ENCODE measurements around the gene CIBAR2. TPM values are rescaled to one million over a fixed set of nuclear protein-coding genes. Genes with fewer than 3 reads are reported as not detected.

Gene CIBAR2
- total RNA-seq, 1 donor from 2014 or later = 4.9 TPM

DNA sequence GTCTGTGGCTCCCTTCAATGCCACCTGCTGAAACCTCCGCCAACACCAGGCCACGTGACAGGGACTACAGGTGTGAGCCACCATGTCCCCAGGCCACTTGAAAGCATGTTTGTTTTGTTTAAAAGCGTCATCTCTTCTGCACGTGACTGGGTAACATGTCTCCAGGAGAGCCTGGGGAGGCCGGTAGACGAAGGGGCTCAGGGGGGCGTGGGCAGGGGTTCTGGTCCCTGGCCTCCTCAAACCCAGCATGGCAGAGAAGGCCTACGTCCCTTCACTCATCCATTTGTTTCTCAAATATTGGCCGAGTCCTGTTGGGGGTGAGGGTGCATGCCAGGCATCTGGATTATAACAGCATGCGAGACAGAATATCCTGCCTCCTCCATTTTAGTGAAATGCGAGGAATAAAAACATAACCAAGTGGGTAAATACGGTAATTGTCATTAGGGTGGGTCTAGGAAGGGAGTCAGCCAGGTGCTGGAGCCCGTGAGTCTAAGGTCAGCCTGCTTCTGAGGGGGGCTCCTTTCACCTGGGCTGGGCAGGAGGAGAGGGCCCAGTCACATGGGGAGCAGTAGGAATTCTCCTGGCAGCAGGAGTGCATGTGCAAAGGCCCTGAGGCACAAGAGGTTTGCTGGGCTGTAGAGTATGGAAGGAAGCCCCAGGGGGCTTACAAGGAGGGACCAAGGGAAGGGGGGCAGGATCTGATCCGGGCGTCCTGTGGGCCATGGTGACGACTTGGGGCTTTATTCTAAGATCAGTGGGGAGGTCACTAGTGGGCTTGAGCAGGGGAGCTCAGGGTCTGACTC lies 26.8 kb upstream of the CIBAR2 start:
- no peak for TF ChIP-seq CTCF (conservative IDR thresholded peaks at IDR 0.05)
- no peak overlapping the region for H3K27ac Mint-ChIP-seq
- H3K9me3 Mint-ChIP-seq = no peaks in the 10 kb centered on the region
- H3K4me3 Mint-ChIP-seq = no peak overlapping the region
- H3K36me3 Mint-ChIP-seq = no peaks in the 10 kb centered on the region
- peaks cover 5% of the 10 kb centered on the region for H3K27me3 Mint-ChIP-seq
- no peak for DNase-seq (ENCODE audit: extremely low spot score, unreplicated experiment)
- H3K4me1 Mint-ChIP-seq (ENCODE audit: unreplicated experiment) = peaks cover 47% of the 10 kb centered on the region

GRCh38 chr16:85138073-85138824 lies 26.0 kb upstream of the CIBAR2 start:
- H3K4me3 Mint-ChIP-seq = peak overlapping the region; percentile 63

GRCh38 chr16:85137323-85138072 lies 25.2 kb upstream of the CIBAR2 start:
- peaks cover 5% of the 10 kb centered on the region for H3K27me3 Mint-ChIP-seq
- no peaks in the 10 kb centered on the region for H3K9me3 Mint-ChIP-seq
- peaks cover 45% of the 10 kb centered on the region for H3K4me1 Mint-ChIP-seq (ENCODE audit: unreplicated experiment)
- H3K4me3 Mint-ChIP-seq = peak overlapping the region; percentile 63
- peak; percentile 82 for DNase-seq (ENCODE audit: extremely low spot score, unreplicated experiment)
- no peak for TF ChIP-seq CTCF (conservative IDR thresholded peaks at IDR 0.05)
- no peaks in the 10 kb centered on the region for H3K36me3 Mint-ChIP-seq
- peak overlapping the region; percentile 56 for H3K27ac Mint-ChIP-seq

More at GRCh38 chr16:85138073-85138824, 26.0 kb upstream of the CIBAR2 start:
- peak overlapping the region; percentile 56 for H3K27ac Mint-ChIP-seq
- TF ChIP-seq CTCF (conservative IDR thresholded peaks at IDR 0.05) = no peak
- peaks cover 45% of the 10 kb centered on the region for H3K4me1 Mint-ChIP-seq (ENCODE audit: unreplicated experiment)
- no peaks in the 10 kb centered on the region for H3K9me3 Mint-ChIP-seq
- peaks cover 5% of the 10 kb centered on the region for H3K27me3 Mint-ChIP-seq
- DNase-seq (ENCODE audit: extremely low spot score, unreplicated experiment) = no peak
- H3K36me3 Mint-ChIP-seq = no peaks in the 10 kb centered on the region

GRCh38 chr16:85136702-85137322 lies 24.5 kb upstream of the CIBAR2 start:
- no peak for DNase-seq (ENCODE audit: extremely low spot score, unreplicated experiment)
- Mint-ChIP-seq H3K27ac (peak overlapping the region; percentile 80), H3K4me3 (peak overlapping the region; percentile 87), H3K9me3 (no peaks in the 10 kb centered on the region), H3K4me1 (ENCODE audit: unreplicated experiment) (peaks cover 45% of the 10 kb centered on the region), H3K27me3 (peaks cover 5% of the 10 kb centered on the region), H3K36me3 (no peaks in the 10 kb centered on the region)
- no peak for TF ChIP-seq CTCF (conservative IDR thresholded peaks at IDR 0.05)

- no peak for TF ChIP-seq CTCF (conservative IDR thresholded peaks at IDR 0.05)
- H3K9me3 Mint-ChIP-seq = no peaks in the 10 kb centered on the region
- peak overlapping the region; percentile 87 for H3K4me3 Mint-ChIP-seq
- peak overlapping the region; percentile 80 for H3K27ac Mint-ChIP-seq
- no peak for DNase-seq (ENCODE audit: extremely low spot score, unreplicated experiment)
- H3K36me3 Mint-ChIP-seq = no peaks in the 10 kb centered on the region
- peaks cover 39% of the 10 kb centered on the region for H3K4me1 Mint-ChIP-seq (ENCODE audit: unreplicated experiment)
- peaks cover 5% of the 10 kb centered on the region for H3K27me3 Mint-ChIP-seq
Observed at GRCh38 chr16:85136213-85136701, 24.0 kb upstream of the CIBAR2 start.

Data from type B pancreatic cell (in vitro differentiated cells).